Endothelial cell (in vitro differentiated cells): Measurements from ENCODE around the gene MECR. TPM values are rescaled to one million over a fixed set of nuclear protein-coding genes. Genes with fewer than 3 reads are reported as not detected.

Source experiments
- DNase-seq: peaks from one replicate; pipeline ENCODE4 v3.0.0; 2021; ENCODE audit warnings: low spot score
- H3K27ac Mint-ChIP-seq: one replicate; pipeline ENCODE4 v1.8.0; 2021; ENCODE audit warnings: mixed read lengths, inconsistent platforms; ENCODE audit not compliant: unreplicated experiment
- H3K27me3 Mint-ChIP-seq: one replicate; pipeline ENCODE4 v1.8.0; 2021; ENCODE audit warnings: mild to moderate bottlenecking, moderate library complexity, mixed read lengths, inconsistent platforms; ENCODE audit not compliant: unreplicated experiment
- H3K36me3 Mint-ChIP-seq: one replicate; pipeline ENCODE4 v1.8.0; 2021; ENCODE audit warnings: mild to moderate bottlenecking, low read depth, mixed read lengths, inconsistent platforms; ENCODE audit not compliant: unreplicated experiment
- H3K4me1 Mint-ChIP-seq: one replicate; pipeline ENCODE4 v1.8.0; 2021; ENCODE audit warnings: mild to moderate bottlenecking, mixed read lengths, inconsistent platforms; ENCODE audit not compliant: unreplicated experiment
- H3K4me3 Mint-ChIP-seq: one replicate; pipeline ENCODE4 v1.8.0; 2021; ENCODE audit warnings: mild to moderate bottlenecking, mixed read lengths, inconsistent platforms; ENCODE audit not compliant: unreplicated experiment
- H3K9me3 Mint-ChIP-seq: one replicate; pipeline ENCODE4 v1.8.0; 2021; ENCODE audit warnings: mixed read lengths, inconsistent platforms; ENCODE audit not compliant: unreplicated experiment
- CTCF ChIP-seq: fragments of 200-600 bp; sonication (generic); IDR thresholded peaks from one replicate; pipeline ENCODE4 v1.5.0; 2021; ENCODE audit warnings: antibody characterized with exemption; ENCODE audit not compliant: unreplicated experiment
- total RNA-seq: library from RNA; stranded (reverse); fragmentation: NEBNext Ultra II Directional; extraction: Animal tissue kit (Norgen Biotek cat#: 25700); gene quantifications from one replicate; pipeline ENCODE4 v1.2.1, GENCODE V29; 2021; ENCODE audit not compliant: unreplicated experiment

The MECR gene
- total RNA-seq, 1 donor from 2014 or later = 20.2 TPM

GRCh38 chr1:29275435-29275834 lies 44.7 kb upstream of the MECR start:
- Mint-ChIP-seq H3K27ac (no peak overlapping the region), H3K4me3 (no peak overlapping the region), H3K36me3 (no peaks in the 10 kb centered on the region), H3K4me1 (peaks cover 5% of the 10 kb centered on the region), H3K27me3 (peaks cover 3% of the 10 kb centered on the region), H3K9me3 (no peaks in the 10 kb centered on the region)
- TF ChIP-seq CTCF = no peak
- DNase-seq = no peak

- Mint-ChIP-seq H3K27ac (no peak overlapping the region), H3K9me3 (no peaks in the 10 kb centered on the region), H3K36me3 (no peaks in the 10 kb centered on the region), H3K4me1 (peaks cover 5% of the 10 kb centered on the region), H3K4me3 (no peak overlapping the region), H3K27me3 (no peaks in the 10 kb centered on the region)
- no peak for TF ChIP-seq CTCF
- no peak for DNase-seq
Measured at GRCh38 chr1:29272147-29272907, 41.6 kb upstream of the MECR start.

GRCh38 chr1:29271724-29272123 lies 41.0 kb upstream of the MECR start:
- Mint-ChIP-seq H3K9me3 (no peaks in the 10 kb centered on the region), H3K36me3 (no peaks in the 10 kb centered on the region), H3K4me1 (peaks cover 5% of the 10 kb centered on the region), H3K27me3 (no peaks in the 10 kb centered on the region), H3K4me3 (no peak overlapping the region), H3K27ac (no peak overlapping the region)
- no peak for TF ChIP-seq CTCF
- DNase-seq = peak; percentile 41

- H3K4me3 Mint-ChIP-seq = no peak overlapping the region
- no peak overlapping the region for H3K27ac Mint-ChIP-seq
- no peak for TF ChIP-seq CTCF
- no peaks in the 10 kb centered on the region for H3K9me3 Mint-ChIP-seq
- no peaks in the 10 kb centered on the region for H3K27me3 Mint-ChIP-seq
- H3K4me1 Mint-ChIP-seq = peaks cover 5% of the 10 kb centered on the region
- DNase-seq = no peak
- H3K36me3 Mint-ChIP-seq = no peaks in the 10 kb centered on the region
Measured at GRCh38 chr1:29270929-29271521, 40.3 kb upstream of the MECR start.

GRCh38 chr1:29269382-29269781 lies 38.6 kb upstream of the MECR start:
- peaks cover 5% of the 10 kb centered on the region for H3K4me1 Mint-ChIP-seq
- no peak overlapping the region for H3K27ac Mint-ChIP-seq

More at GRCh38 chr1:29269382-29269781, 38.6 kb upstream of the MECR start:
- Mint-ChIP-seq H3K9me3 (no peaks in the 10 kb centered on the region), H3K36me3 (no peaks in the 10 kb centered on the region), H3K4me3 (no peak overlapping the region), H3K27me3 (no peaks in the 10 kb centered on the region)
- no peak for TF ChIP-seq CTCF
- DNase-seq = no peak
